HCT116 (cell line): Measurements from ENCODE around the gene ANKRD33. TPM values are rescaled to one million over a fixed set of nuclear protein-coding genes. Genes with fewer than 3 reads are reported as not detected.

Experiments
- ATAC-seq: fragments of 200-7000 bp; cut with Tn5 transposase; 2 replicates; pipeline ENCODE4 v1.9.1; 2020; ENCODE audit warnings: mild to moderate bottlenecking, moderate library complexity
- BruUV-seq: library from RNA; stranded (reverse); fragments of 400-500 nt; replicated peaks from 2 replicates; lab custom pipeline; 2021; lab: Mats Ljungman, UMichigan
- CTCF ChIA-PET: fragments of 300-600 bp; sonication (Branson Sonifier 250); formaldehyde crosslinking; loops from one replicate; lab custom pipeline; 2021; ENCODE audit warnings: antibody characterized with exemption; lab: Charles Lee
- POLR2A ChIA-PET: fragments of 300-600, 350-600 bp; sonication (Branson Sonifier 250); formaldehyde crosslinking; loops from one replicate; lab custom pipeline; 2021; ENCODE audit warnings: antibody characterized with exemption; lab: Charles Lee
- RAD21 ChIA-PET, 2 experiments: fragments of 300-600 bp; sonication (Branson Sonifier 250); formaldehyde crosslinking; loops; one replicate each; lab custom pipeline; 2023; ENCODE audit warnings: low total read pairs in 2 of 2; ENCODE audit not compliant: uncharacterized antibody in 2 of 2, unreplicated experiment in 2 of 2, low non-redundant PET in 1 of 2; lab: Charles Lee
- DNase-seq: peaks from one replicate; pipeline ENCODE4 v3.0.0-alpha.2; 2010; ENCODE audit warnings: low read depth, low spot score
- H2AFZ ChIP-seq: fragments of 200-600 bp; shearing (Covaris generic), sonication (generic); 2 replicates; pipeline ENCODE4 v1.6.1; 2017; ENCODE audit warnings: low read depth, mixed run types, mixed read lengths, antibody characterized with exemption, low read length; ENCODE audit not compliant: poor library complexity, severe bottlenecking
- H3K27ac ChIP-seq: 2 replicates; pipeline ENCODE4 v1.5.1; 2012; ENCODE audit warnings: low read depth, low read length
- H3K27me3 ChIP-seq: fragments of 200-600 bp; sonication (generic); 2 replicates; pipeline ENCODE4 v1.6.1; 2016; ENCODE audit warnings: mixed run types, low read length, mixed read lengths; ENCODE audit not compliant: insufficient read depth
- H3K36me3 ChIP-seq, 2 experiments: fragments of 200-500 bp in 1 of 2; fragments of 200-600 bp in 1 of 2; sonication (Bioruptor generic) in 1 of 2; sonication (generic) in 1 of 2; 2 replicates each; pipeline versions ENCODE4 v1.5.1 to v1.6.1; 2014 to 2016; ENCODE audit warnings: low read length in 2 of 2, inconsistent platforms in 1 of 2, mixed read lengths in 1 of 2, mixed run types in 1 of 2; ENCODE audit not compliant: insufficient read depth in 2 of 2, control insufficient read depth in 1 of 2
- H3K4me1 ChIP-seq, 2 experiments: fragments of 200-600 bp in 1 of 2; sonication (generic) in 1 of 2; 2 replicates each; pipeline versions ENCODE4 v1.5.1 to v1.6.1; 2012 to 2017; ENCODE audit warnings: low read length in 2 of 2, inconsistent platforms in 1 of 2, mild to moderate bottlenecking in 1 of 2, mixed read lengths in 1 of 2, mixed run types in 1 of 2, moderate library complexity in 1 of 2; ENCODE audit not compliant: insufficient read depth in 2 of 2, control insufficient read depth in 1 of 2
- H3K4me2 ChIP-seq: fragments of 200-600 bp; sonication (generic); 2 replicates; pipeline ENCODE4 v1.6.1; 2017; ENCODE audit warnings: mixed run types, low read length, mixed read lengths
- H3K4me3 ChIP-seq, 2 experiments: fragments of 200-600 bp in 1 of 2; sonication (generic) in 1 of 2; replicated peaks in 1 of 2; 2 replicates each; pipeline ENCODE4 v1.5.1; 2011 to 2016; ENCODE audit warnings: low read length in 2 of 2, control low read depth in 1 of 2, low read depth in 1 of 2, mild to moderate bottlenecking in 1 of 2, mixed read lengths in 1 of 2, mixed run types in 1 of 2
- H3K79me2 ChIP-seq: fragments of 200-600 bp; sonication (generic); 2 replicates; pipeline ENCODE4 v1.6.1; 2017; ENCODE audit warnings: mild to moderate bottlenecking, mixed run types, low read length, moderate library complexity, mixed read lengths; ENCODE audit not compliant: insufficient read depth
- H3K9ac ChIP-seq: fragments of 200-600 bp; sonication (generic); 2 replicates; pipeline ENCODE4 v1.6.1; 2016; ENCODE audit warnings: low read length, mixed read lengths
- H3K9me2 ChIP-seq: fragments of 200-600 bp; sonication (generic), shearing (Covaris generic); 2 replicates; pipeline ENCODE4 v1.6.1; 2017; ENCODE audit warnings: mixed run types, mild to moderate bottlenecking, moderate library complexity; ENCODE audit not compliant: insufficient read depth
- H3K9me3 ChIP-seq, 2 experiments: fragments of 200-500 bp in 1 of 2; fragments of 200-600 bp in 1 of 2; sonication (Bioruptor generic) in 1 of 2; sonication (generic) in 1 of 2; 2 replicates each; pipeline ENCODE4 v1.6.1; 2014 to 2017; ENCODE audit warnings: low read length in 2 of 2, mixed read lengths in 2 of 2, inconsistent platforms in 1 of 2, low read depth in 1 of 2, mild to moderate bottlenecking in 1 of 2, mixed run types in 1 of 2, moderate library complexity in 1 of 2; ENCODE audit not compliant: control insufficient read depth in 1 of 2, insufficient read depth in 1 of 2
- H4K20me1 ChIP-seq: fragments of 200-600 bp; sonication (generic), shearing (Covaris generic); 2 replicates; pipeline ENCODE4 v1.6.1; 2017; ENCODE audit warnings: mixed run types, mild to moderate bottlenecking, moderate library complexity; ENCODE audit not compliant: insufficient read depth
- CEBPB ChIP-seq: IDR thresholded peaks from 2 replicates; pipeline ENCODE4 v1.6.1; 2012; ENCODE audit warnings: low read depth
- EGR1 ChIP-seq: IDR thresholded peaks from 2 replicates; pipeline ENCODE4 v1.6.1; 2012; ENCODE audit warnings: low read depth
- ELF1 ChIP-seq: IDR thresholded peaks from 2 replicates; pipeline ENCODE4 v1.6.1; 2012; ENCODE audit warnings: low read depth, borderline replicate concordance
- EZH2 ChIP-seq: fragments of 200-600 bp; sonication (generic); IDR thresholded peaks from 2 replicates; pipeline ENCODE4 v1.6.1; 2017; ENCODE audit warnings: antibody characterized with exemption, mixed run types
- EZH2phosphoT487 ChIP-seq: fragments of 200-600 bp; IDR thresholded peaks from 2 replicates; pipeline ENCODE4 v1.6.1; 2018; ENCODE audit warnings: antibody characterized with exemption, borderline replicate concordance
- FOSL1 ChIP-seq: IDR thresholded peaks from 2 replicates; pipeline ENCODE4 v1.6.1; 2012; ENCODE audit warnings: low read depth
- POLR2A ChIP-seq: IDR thresholded peaks from 2 replicates; pipeline ENCODE4 v1.7.0; 2011; ENCODE audit warnings: borderline replicate concordance; ENCODE audit not compliant: insufficient read depth, insufficient read length; ENCODE audit errors: extremely low read depth
- SIN3A ChIP-seq: IDR thresholded peaks from 2 replicates; pipeline ENCODE4 v1.6.1; 2012; ENCODE audit warnings: low read depth
- SP1 ChIP-seq: IDR thresholded peaks from 2 replicates; pipeline ENCODE4 v1.6.1; 2012; ENCODE audit warnings: low read depth
- ZFX ChIP-seq: fragments of 450-650 bp; IDR thresholded peaks from 2 replicates; pipeline ENCODE4 v1.6.1; 2017
- ZNF274 ChIP-seq: fragments of 200-500 bp; sonication (Bioruptor generic); IDR thresholded peaks from 2 replicates; pipeline ENCODE4 v1.6.1; 2014; ENCODE audit warnings: mild to moderate bottlenecking, low read depth, low read length, inconsistent platforms
- intact Hi-C: fragments of 100-400 bp; cut with micrococcal nuclease; formaldehyde crosslinking; loops from 2 replicates; pipeline ENCODE4 v1.10.0; 2022
- total RNA-seq: library from RNA; stranded (reverse); gene quantifications from one replicate; pipeline ENCODE4 v1.2.1, GENCODE V29; 2021; ENCODE audit not compliant: unreplicated experiment
- TF ChIP-seq, protein P1 (sequence below): IDR thresholded peaks from 2 replicates; pipeline ENCODE4 v1.6.1; 2011; ENCODE audit warnings: mild to moderate bottlenecking, low read length, moderate library complexity; ENCODE audit not compliant: insufficient replicate concordance; ENCODE audit errors: extremely low read depth
- TF ChIP-seq, protein P2 (sequence below), 3 experiments: fragments of 200-600 bp in 1 of 3; sonication (generic) in 1 of 3; IDR thresholded peaks in 2 of 3; conservative IDR thresholded peaks in 1 of 3; 2 replicates each; pipeline ENCODE4 v1.5.1; 2012 to 2017; ENCODE audit warnings: low read depth in 2 of 3, low read length in 2 of 3, antibody characterized with exemption in 1 of 3, borderline replicate concordance in 1 of 3, control low read depth in 1 of 3, mild to moderate bottlenecking in 1 of 3, mixed read lengths in 1 of 3, mixed run types in 1 of 3, moderate library complexity in 1 of 3; ENCODE audit not compliant: insufficient read depth in 1 of 3

Gene ANKRD33
- total RNA-seq, 1 experiment from 2014 or later = not detected

DNA sequence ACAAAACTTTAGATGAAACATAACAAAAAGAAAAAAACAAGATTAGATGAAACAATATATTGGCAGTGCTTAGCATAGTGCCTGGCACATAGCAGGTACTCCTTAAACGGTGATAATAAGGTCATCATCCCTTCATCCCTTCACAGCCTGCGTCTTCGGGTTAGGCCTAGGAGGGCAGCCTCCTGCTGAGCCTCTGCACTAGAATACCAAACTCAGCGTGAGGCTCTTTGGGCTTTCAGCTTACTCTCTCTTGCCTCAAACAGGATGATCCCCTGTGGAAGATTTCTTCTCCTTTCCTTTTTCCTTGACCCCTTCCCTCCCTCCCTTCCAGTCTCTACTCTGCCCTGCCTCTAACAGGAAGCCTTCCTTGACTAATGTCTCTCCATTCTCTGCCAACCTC is 25.0 kb upstream of the ANKRD33 start:
- no peaks in the 10 kb centered on the region for H3K9me3 ChIP-seq
- H3K9me2 ChIP-seq = no peaks in the 10 kb centered on the region
- no peak overlapping the region for H3K9ac ChIP-seq
- TF ChIP-seq, protein P1, sequence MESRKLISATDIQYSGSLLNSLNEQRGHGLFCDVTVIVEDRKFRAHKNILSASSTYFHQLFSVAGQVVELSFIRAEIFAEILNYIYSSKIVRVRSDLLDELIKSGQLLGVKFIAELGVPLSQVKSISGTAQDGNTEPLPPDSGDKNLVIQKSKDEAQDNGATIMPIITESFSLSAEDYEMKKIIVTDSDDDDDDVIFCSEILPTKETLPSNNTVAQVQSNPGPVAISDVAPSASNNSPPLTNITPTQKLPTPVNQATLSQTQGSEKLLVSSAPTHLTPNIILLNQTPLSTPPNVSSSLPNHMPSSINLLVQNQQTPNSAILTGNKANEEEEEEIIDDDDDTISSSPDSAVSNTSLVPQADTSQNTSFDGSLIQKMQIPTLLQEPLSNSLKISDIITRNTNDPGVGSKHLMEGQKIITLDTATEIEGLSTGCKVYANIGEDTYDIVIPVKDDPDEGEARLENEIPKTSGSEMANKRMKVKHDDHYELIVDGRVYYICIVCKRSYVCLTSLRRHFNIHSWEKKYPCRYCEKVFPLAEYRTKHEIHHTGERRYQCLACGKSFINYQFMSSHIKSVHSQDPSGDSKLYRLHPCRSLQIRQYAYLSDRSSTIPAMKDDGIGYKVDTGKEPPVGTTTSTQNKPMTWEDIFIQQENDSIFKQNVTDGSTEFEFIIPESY = no peak
- TF ChIP-seq POLR2A = no peak
- no peaks in the 10 kb centered on the region for H3K27me3 ChIP-seq
- intact Hi-C loops = no loop called here
- no peak overlapping the region for H3K4me3 ChIP-seq
- peaks cover 0 to 6% of the 10 kb centered on the region in 2 experiments; a peak in 1 of 4 replicates for H3K4me1 ChIP-seq
- no peaks in the 10 kb centered on the region for H4K20me1 ChIP-seq
- H3K4me2 ChIP-seq = no peak overlapping the region
- ChIA-PET CTCF (no interaction called here), RAD21 (no interaction called here), POLR2A (no interaction called here)
- no peak for DNase-seq
- H3K36me3 ChIP-seq = no peaks in the 10 kb centered on the region
- ATAC-seq = no peak
- H2AFZ ChIP-seq = no peak overlapping the region
- BruUV-seq = no TSS peak
- H3K27ac ChIP-seq = no peak overlapping the region
- H3K79me2 ChIP-seq = no peaks in the 10 kb centered on the region

DNA sequence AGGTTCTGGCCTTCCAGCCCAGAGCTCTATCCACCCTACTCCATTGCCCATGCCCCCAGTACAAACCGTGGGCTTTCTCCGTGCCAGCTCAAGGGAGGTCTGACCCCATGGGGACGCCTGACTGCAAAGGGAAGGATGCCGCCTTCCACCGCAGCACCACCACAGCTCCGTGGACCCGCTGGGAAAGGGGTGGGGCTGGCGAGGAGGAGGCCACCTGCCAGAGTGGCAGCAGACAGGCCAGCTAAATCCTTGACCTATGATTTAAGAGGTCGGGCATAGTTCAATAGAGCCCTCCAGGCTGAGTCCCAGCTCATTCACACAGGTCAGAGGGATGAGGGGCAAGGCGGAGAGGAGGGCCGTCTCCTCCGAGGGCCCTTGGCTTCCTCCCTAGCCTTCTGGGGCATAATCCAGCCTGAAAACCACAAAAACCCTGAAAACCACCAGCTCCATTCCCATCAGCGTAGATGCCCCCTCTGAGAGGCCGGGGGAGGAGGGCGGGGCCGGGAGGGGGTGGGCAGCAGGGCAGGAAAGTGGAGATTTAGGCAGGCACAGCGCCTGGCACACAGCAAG is 24.5 kb upstream of the ANKRD33 start:
- no peak overlapping the region for H3K4me3 ChIP-seq
- H3K4me2 ChIP-seq = no peak overlapping the region
- no peak overlapping the region for H3K27ac ChIP-seq
- CTCF ChIA-PET = no interaction called here
- no peak overlapping the region for H3K9ac ChIP-seq
- peaks cover 0 to 6% of the 10 kb centered on the region in 2 experiments; a peak in 1 of 4 replicates for H3K4me1 ChIP-seq
- H3K36me3 ChIP-seq = no peaks in the 10 kb centered on the region
- no peaks in the 10 kb centered on the region for H3K9me3 ChIP-seq
- no peaks in the 10 kb centered on the region for H3K9me2 ChIP-seq
- H3K79me2 ChIP-seq = no peaks in the 10 kb centered on the region
- BruUV-seq = no TSS peak
- RAD21 ChIA-PET = no interaction called here
- no peaks in the 10 kb centered on the region for H3K27me3 ChIP-seq
- ATAC-seq = no peak
- POLR2A ChIA-PET = no interaction called here
- H4K20me1 ChIP-seq = no peaks in the 10 kb centered on the region
- no peak for TF ChIP-seq CEBPB
- no peak for TF ChIP-seq SP1
- TF ChIP-seq ZNF274 = no peak
- TF ChIP-seq, protein P2, sequence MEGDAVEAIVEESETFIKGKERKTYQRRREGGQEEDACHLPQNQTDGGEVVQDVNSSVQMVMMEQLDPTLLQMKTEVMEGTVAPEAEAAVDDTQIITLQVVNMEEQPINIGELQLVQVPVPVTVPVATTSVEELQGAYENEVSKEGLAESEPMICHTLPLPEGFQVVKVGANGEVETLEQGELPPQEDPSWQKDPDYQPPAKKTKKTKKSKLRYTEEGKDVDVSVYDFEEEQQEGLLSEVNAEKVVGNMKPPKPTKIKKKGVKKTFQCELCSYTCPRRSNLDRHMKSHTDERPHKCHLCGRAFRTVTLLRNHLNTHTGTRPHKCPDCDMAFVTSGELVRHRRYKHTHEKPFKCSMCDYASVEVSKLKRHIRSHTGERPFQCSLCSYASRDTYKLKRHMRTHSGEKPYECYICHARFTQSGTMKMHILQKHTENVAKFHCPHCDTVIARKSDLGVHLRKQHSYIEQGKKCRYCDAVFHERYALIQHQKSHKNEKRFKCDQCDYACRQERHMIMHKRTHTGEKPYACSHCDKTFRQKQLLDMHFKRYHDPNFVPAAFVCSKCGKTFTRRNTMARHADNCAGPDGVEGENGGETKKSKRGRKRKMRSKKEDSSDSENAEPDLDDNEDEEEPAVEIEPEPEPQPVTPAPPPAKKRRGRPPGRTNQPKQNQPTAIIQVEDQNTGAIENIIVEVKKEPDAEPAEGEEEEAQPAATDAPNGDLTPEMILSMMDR (IDR thresholded peaks at IDR 0.05 in 2 of 3, conservative IDR thresholded peaks at IDR 0.05 in 1 of 3; ENCODE audit: borderline replicate concordance in 1 of 3, insufficient read depth in 1 of 3, low read depth in 2 of 3, low read length in 2 of 3) = no peak
- TF ChIP-seq FOSL1 = no peak
- no peak for TF ChIP-seq EZH2phosphoT487
- no peak for TF ChIP-seq ELF1
- no peak for TF ChIP-seq EGR1
- no peak for TF ChIP-seq ZFX
- TF ChIP-seq, protein P1 = no peak
- TF ChIP-seq SIN3A = no peak
- TF ChIP-seq EZH2 = no peak
- intact Hi-C loops = no loop called here
- DNase-seq = no peak
- H2AFZ ChIP-seq = no peak overlapping the region
